ENCODE measurements around the gene GAS6. TPM values are rescaled to one million over a fixed set of nuclear protein-coding genes. Genes with fewer than 3 reads are reported as not detected.

Gene GAS6
- total RNA-seq, 1 experiment from 2014 or later, result 20.9 TPM

DNA sequence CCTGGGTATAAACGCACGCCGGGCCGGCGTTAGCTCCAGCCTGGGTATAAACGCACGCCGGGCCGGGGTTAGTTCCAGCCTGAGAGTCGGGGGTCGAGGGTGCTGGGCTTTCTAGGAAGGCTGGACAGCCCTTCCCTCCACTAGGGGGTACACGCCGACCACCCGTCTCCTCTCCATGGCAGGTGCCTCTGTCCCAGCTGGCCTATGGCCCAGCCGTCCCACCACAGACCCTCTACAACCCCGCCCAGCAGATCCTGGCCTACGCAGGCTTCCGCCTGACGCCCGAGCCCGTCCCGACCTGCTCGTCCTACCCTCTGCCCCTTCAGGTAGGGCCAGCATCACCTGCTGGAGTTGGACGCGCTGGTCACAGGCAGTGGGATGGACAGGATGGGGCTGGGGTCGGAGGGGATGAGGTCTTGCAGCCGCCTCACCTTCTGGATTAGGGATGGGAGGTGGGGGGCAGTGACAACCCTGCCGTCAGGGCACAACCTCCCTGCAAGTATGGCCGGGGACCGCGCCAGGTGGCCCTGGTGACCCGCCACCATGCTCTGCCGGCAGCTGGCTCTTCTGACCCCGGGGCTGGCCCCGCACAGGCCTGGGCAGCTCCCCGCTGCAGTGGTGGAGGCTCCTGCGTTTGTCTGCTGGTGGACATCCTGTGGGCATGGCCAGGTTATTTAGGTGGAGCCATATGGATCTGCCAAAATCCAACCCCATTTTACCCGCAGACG is 59.0 kb downstream of the GAS6 start:
- BruUV-seq (replicated peaks), result no TSS peak
- ATAC-seq, result no peak
- no peak overlapping the region for H3K9ac ChIP-seq (ENCODE audit: low read length)
- no peaks in the 10 kb centered on the region for H3K9me2 ChIP-seq (replicated peaks; ENCODE audit: low read length)
- no peaks in the 10 kb centered on the region for H3K27me3 ChIP-seq (ENCODE audit: low read length)
- no peaks in the 10 kb centered on the region for H3K79me2 ChIP-seq (ENCODE audit: low read length)
- no peak overlapping the region for H3K27ac ChIP-seq (ENCODE audit: low read length)
- H3K4me2 ChIP-seq (ENCODE audit: low read length), result no peak overlapping the region
- H4K20me1 ChIP-seq (ENCODE audit: low read length), result no peaks in the 10 kb centered on the region
- no peaks in the 10 kb centered on the region for H3F3A ChIP-seq (ENCODE audit: low read length, unreplicated experiment)
- CTCF ChIA-PET, result no interaction called here
- no peaks in the 10 kb centered on the region for H3K4me1 ChIP-seq (ENCODE audit: insufficient read depth, low read length)
- POLR2A ChIA-PET (ENCODE audit: unreplicated experiment), result no interaction called here
- no peak for DNase-seq
- H2AFZ ChIP-seq (ENCODE audit: low read length), result no peak overlapping the region
- intact Hi-C loops (cut with micrococcal nuclease), result no loop called here
- H3K9me3 ChIP-seq (ENCODE audit: low read length), result no peaks in the 10 kb centered on the region
- H3K4me3 ChIP-seq (ENCODE audit: low read length), result no peak overlapping the region
- H3K36me3 ChIP-seq (ENCODE audit: low read depth, low read length), result no peaks in the 10 kb centered on the region
- TF ChIP-seq, protein P1, sequence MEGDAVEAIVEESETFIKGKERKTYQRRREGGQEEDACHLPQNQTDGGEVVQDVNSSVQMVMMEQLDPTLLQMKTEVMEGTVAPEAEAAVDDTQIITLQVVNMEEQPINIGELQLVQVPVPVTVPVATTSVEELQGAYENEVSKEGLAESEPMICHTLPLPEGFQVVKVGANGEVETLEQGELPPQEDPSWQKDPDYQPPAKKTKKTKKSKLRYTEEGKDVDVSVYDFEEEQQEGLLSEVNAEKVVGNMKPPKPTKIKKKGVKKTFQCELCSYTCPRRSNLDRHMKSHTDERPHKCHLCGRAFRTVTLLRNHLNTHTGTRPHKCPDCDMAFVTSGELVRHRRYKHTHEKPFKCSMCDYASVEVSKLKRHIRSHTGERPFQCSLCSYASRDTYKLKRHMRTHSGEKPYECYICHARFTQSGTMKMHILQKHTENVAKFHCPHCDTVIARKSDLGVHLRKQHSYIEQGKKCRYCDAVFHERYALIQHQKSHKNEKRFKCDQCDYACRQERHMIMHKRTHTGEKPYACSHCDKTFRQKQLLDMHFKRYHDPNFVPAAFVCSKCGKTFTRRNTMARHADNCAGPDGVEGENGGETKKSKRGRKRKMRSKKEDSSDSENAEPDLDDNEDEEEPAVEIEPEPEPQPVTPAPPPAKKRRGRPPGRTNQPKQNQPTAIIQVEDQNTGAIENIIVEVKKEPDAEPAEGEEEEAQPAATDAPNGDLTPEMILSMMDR (conservative IDR thresholded peaks at IDR 0.05; ENCODE audit: low read depth, low read length), result no peak

DNA sequence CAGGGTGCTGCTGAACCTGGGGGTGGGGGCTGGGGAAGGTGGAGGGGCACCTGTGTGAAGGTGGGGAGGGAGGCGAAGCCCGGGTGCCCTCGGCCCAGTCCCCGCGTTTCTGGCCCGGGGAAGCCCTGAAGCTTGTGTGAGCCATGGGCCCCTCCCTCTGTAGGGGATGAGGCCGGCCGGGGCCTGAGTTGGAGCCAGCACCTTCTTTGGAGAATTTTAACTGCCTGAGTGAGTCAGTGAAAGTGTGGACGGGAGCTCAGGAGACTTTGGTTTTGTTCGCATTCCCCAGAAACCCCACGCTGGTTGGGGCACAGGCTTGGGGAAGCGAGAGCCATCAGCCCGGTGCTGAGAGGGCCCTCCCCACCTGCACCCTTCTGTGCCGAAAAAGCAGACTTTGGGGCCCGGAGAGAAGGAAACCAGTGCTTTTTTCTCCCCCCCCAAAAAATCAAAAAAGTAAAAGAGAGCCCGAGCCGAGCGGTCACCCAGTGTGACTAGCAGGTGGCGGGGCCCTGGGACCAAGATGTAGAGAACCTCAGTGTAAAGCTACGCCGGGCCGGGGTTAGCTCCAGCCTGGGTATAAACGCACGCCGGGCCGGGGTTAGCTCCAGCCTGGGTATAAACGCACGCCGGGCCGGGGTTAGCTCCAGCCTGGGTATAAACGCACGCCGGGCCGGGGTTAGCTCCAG is 59.7 kb downstream of the GAS6 start:
- BruUV-seq (replicated peaks), result no TSS peak
- Histone ChIP-seq H3K9me2 (replicated peaks; ENCODE audit: low read length) (no peaks in the 10 kb centered on the region), H3K4me3 (ENCODE audit: low read length) (no peak overlapping the region), H3K4me2 (ENCODE audit: low read length) (no peak overlapping the region), H2AFZ (ENCODE audit: low read length) (no peak overlapping the region), H3K79me2 (ENCODE audit: low read length) (no peaks in the 10 kb centered on the region), H3K9me3 (ENCODE audit: low read length) (no peaks in the 10 kb centered on the region), H3K27me3 (ENCODE audit: low read length) (no peaks in the 10 kb centered on the region), H3F3A (ENCODE audit: low read length, unreplicated experiment) (no peaks in the 10 kb centered on the region), H4K20me1 (ENCODE audit: low read length) (no peaks in the 10 kb centered on the region), H3K36me3 (ENCODE audit: low read depth, low read length) (no peaks in the 10 kb centered on the region), H3K27ac (ENCODE audit: low read length) (no peak overlapping the region), H3K9ac (ENCODE audit: low read length) (no peak overlapping the region), H3K4me1 (ENCODE audit: insufficient read depth, low read length) (no peaks in the 10 kb centered on the region)
- peak; percentile 20 for ATAC-seq
- no peak for TF ChIP-seq EZH2 (IDR thresholded peaks at IDR 0.05; ENCODE audit: low read length, unreplicated experiment)
- TF ChIP-seq, protein P1 (conservative IDR thresholded peaks at IDR 0.05; ENCODE audit: low read depth, low read length), result no peak
- peak; percentile 4 for DNase-seq
- ChIA-PET POLR2A (ENCODE audit: unreplicated experiment) (no interaction called here), CTCF (no interaction called here)
- intact Hi-C loops (cut with micrococcal nuclease), result no loop called here

DNA sequence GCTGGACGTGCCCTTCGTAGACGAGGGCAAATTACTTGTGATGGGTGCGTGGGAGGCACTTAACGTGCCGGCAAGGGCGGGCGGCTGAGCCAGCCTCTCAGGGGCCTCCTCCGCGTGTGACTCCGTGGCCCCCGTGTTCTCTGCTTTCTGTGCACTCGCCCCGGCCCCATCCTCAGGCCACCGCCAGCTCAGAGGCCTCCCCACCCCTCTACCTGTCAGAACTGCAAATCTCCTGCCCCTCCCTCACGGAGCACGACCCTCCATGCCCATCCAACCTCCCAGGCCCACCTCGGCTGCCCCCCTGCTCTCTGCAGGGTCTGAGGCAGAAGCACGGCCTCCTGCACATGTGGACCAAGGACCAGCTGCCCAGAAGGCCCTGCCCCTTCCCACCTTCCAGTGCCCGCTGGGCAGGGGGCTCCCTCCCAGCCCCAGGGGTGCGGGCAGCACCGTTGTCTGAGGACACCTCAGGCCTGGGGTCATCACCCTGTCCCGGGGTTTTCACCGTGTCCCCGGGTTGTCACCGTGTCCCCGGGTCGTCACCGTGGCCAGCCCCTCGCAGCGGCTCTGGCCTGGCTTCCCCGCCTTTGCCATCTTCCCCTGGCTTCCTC is 60.4 kb downstream of the GAS6 start:
- no peak overlapping the region for H3K4me2 ChIP-seq (ENCODE audit: low read length)
- no peaks in the 10 kb centered on the region for H3F3A ChIP-seq (ENCODE audit: low read length, unreplicated experiment)
- H3K9me3 ChIP-seq (ENCODE audit: low read length), result no peaks in the 10 kb centered on the region
- H3K27ac ChIP-seq (ENCODE audit: low read length), result no peak overlapping the region
- H3K4me3 ChIP-seq (ENCODE audit: low read length), result no peak overlapping the region
- POLR2A ChIA-PET (ENCODE audit: unreplicated experiment), result no interaction called here
- intact Hi-C loops (cut with micrococcal nuclease), result no loop called here
- H4K20me1 ChIP-seq (ENCODE audit: low read length), result no peaks in the 10 kb centered on the region
- no peak overlapping the region for H2AFZ ChIP-seq (ENCODE audit: low read length)
- no peaks in the 10 kb centered on the region for H3K4me1 ChIP-seq (ENCODE audit: insufficient read depth, low read length)
- TF ChIP-seq EZH2 (IDR thresholded peaks at IDR 0.05; ENCODE audit: low read length, unreplicated experiment), result no peak
- TF ChIP-seq, protein P1 (conservative IDR thresholded peaks at IDR 0.05; ENCODE audit: low read depth, low read length), result no peak
- TF ChIP-seq EZH2phosphoT487 (IDR thresholded peaks at IDR 0.05; ENCODE audit: borderline replicate concordance, low read length), result no peak
- ATAC-seq (no peak), DNase-seq (no peak)
- H3K36me3 ChIP-seq (ENCODE audit: low read depth, low read length), result no peaks in the 10 kb centered on the region
- CTCF ChIA-PET, result no interaction called here
- no peaks in the 10 kb centered on the region for H3K79me2 ChIP-seq (ENCODE audit: low read length)
- no peaks in the 10 kb centered on the region for H3K27me3 ChIP-seq (ENCODE audit: low read length)
- H3K9ac ChIP-seq (ENCODE audit: low read length), result no peak overlapping the region
- no peaks in the 10 kb centered on the region for H3K9me2 ChIP-seq (replicated peaks; ENCODE audit: low read length)
- BruUV-seq (replicated peaks), result no TSS peak
